Heart right ventricle (tissue), 16 donors: ENCODE measurements around the gene WNT5A. TPM values are rescaled to one million over a fixed set of nuclear protein-coding genes. Genes with fewer than 3 reads are reported as not detected.

ENCODE experiments used
- ATAC-seq, 8 donors: fragments of 200-7000 bp; cut with Tn5 transposase; one replicate each; pipeline ENCODE4 v1.9.1; 2020; ENCODE audit warnings: mild to moderate bottlenecking in 8 of 8, moderate library complexity in 8 of 8, moderate number of reproducible peaks in 1 of 8
- DNase-seq, 2 donors: peaks; one replicate each; pipeline ENCODE4 v3.0.0-alpha.2; 2020
- H3K27ac ChIP-seq, 10 donors: fragments of 200-600 bp; sonication (generic) in 2 of 10; one replicate each; pipeline versions ENCODE4 v1.5.0 to v1.8.0; 2020 to 2022; ENCODE audit warnings: mild to moderate bottlenecking in 3 of 10
- H3K27me3 ChIP-seq, 7 donors: fragments of 200-600 bp; one replicate each; pipeline ENCODE4 v1.8.0; 2021 to 2022; ENCODE audit warnings: mild to moderate bottlenecking in 2 of 7
- H3K36me3 ChIP-seq, 9 donors: fragments of 200-600 bp; sonication (generic) in 1 of 9; one replicate each; pipeline versions ENCODE4 v1.5.0 to v1.8.0; 2020 to 2022; ENCODE audit warnings: mild to moderate bottlenecking in 2 of 9
- H3K4me1 ChIP-seq, 9 donors: fragments of 200-600 bp; sonication (generic) in 1 of 9; one replicate each; pipeline versions ENCODE4 v1.5.0 to v1.8.0; 2020 to 2022; ENCODE audit warnings: mild to moderate bottlenecking in 4 of 9
- H3K4me3 ChIP-seq, 10 donors: fragments of 200-600 bp; sonication (generic) in 2 of 10; one replicate each; pipeline versions ENCODE4 v1.5.0 to v1.8.0; 2020 to 2022; ENCODE audit warnings: mild to moderate bottlenecking in 7 of 10, moderate library complexity in 2 of 10
- H3K9me3 ChIP-seq, 11 donors: fragments of 200-600 bp in 10 of 11; sonication (generic) in 2 of 11; one replicate each; pipeline versions ENCODE4 v1.5.0 to v1.8.0; 2013 to 2022; ENCODE audit warnings: mild to moderate bottlenecking in 2 of 11, control low read depth in 1 of 11, moderate library complexity in 1 of 11
- WGBS, 2 donors: extraction: QIAGEN DNeasy Blood & Tissue Kit; methylation state at CpG; one replicate each; pipeline ENCODE4 v1.1.7; 2013; ENCODE audit warnings: inconsistent platforms in 1 of 2; 5-methylcytosine and 5-hydroxymethylcytosine counted together
- intact Hi-C, 10 donors: fragments of 100-400 bp; cut with DNase I; formaldehyde crosslinking; loops; one replicate each; pipeline versions ENCODE4 v1.11.1 to v1.14.2; 2022
- polyA plus RNA-seq, 2 donors: library from polyadenylated mRNA; stranded (reverse); fragments of 200-250 nt; gene quantifications; one replicate each; pipeline ENCODE4 v1.2.3, GENCODE V29; 2013
- total RNA-seq, 10 donors: library from RNA; stranded (reverse); fragmentation: NEBNext Ultra II Directional in 3 of 10; extraction: Animal tissue kit (Norgen Biotek cat#: 25700) in 3 of 10; gene quantifications; one replicate each; pipeline versions ENCODE4 v1.2.1 to v1.2.4, GENCODE V29; 2021 to 2023
- TF ChIP-seq, protein P1 (sequence below), 9 donors: fragments of 200-600 bp; sonication (generic) in 2 of 9; IDR thresholded peaks; one replicate each; pipeline versions ENCODE4 v1.5.0 to v1.8.0; 2021 to 2022; ENCODE audit warnings: antibody characterized with exemption in 9 of 9, mild to moderate bottlenecking in 5 of 9, moderate library complexity in 1 of 9
- donor health status: Arrhythmogenic right ventricular cardiomyopathy.
- donor health status: ischemic (EF 13 %, LVEDD 7.1; RV severe dilation, severe dysfunction).
- donor health status: healthy with polysubstance abuse.
- donor health status: DM: no; HTN: yes; CAD: no.
- donor health status: DM: no; HTN: no; CAD: no.
- donor health status: ischemic (EF 25% LVEDD 6.9; RV normal size, moderate dysfunction).
- donor health status: ischemic (EF 25% LVEDD 5.7; RV mildly dilated, moderate dysfunction).
- donor health status: healthy.
- donor health status: DM: yes; HTN: yes; CAD: no.
- donor health status: Ischemic cardiomyopathy.
- donor health status: ischemic (EF 35%, LVEDD 5.7; RV mildly dilated, moderate dysfunction).
- donor health status: nonischemic (EF 11% LVEDD 7.7; RV severe dilation, severe dysfunction).
- donor health status: DM: yes; HTN: yes; CAD: no.
- donor health status: PGD.
- donor health status: ischemic (EF 29% LVEDD 5.4; RV normal size, mild dysfunction).
- donor health status: nonischemic (EF 23%, LVEDD 6.1; RV moderate dilation, normal function).

WNT5A gene
- total and polyA plus RNA-seq, 12 donors: 0.33 to 5.9 (median 3.2) TPM

DNA sequence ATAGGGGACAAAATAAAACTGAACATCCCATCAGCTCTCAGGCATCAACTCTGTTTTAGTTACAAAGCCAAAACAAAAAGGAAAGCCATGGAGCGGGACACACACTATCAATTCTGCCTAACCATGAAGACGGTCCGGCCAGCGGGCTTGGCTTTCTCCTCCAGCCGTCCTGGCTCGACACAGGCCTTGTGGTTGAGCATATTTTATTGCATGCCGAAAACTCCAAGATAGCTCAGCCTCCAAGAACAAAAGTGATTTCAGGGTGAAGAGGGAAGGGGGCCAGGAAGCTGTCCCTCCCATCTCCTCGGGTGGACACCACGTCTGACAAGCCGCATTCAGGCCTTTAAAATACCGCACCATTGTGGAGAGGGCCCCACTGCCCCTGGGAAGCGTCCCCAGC is 31.2 kb downstream of the WNT5A start:
- WGBS, 2 donors: 83% methylated on average over 12 of the region's 12 CpGs
- ATAC-seq: no peak
- DNase-seq: no peak

DNA sequence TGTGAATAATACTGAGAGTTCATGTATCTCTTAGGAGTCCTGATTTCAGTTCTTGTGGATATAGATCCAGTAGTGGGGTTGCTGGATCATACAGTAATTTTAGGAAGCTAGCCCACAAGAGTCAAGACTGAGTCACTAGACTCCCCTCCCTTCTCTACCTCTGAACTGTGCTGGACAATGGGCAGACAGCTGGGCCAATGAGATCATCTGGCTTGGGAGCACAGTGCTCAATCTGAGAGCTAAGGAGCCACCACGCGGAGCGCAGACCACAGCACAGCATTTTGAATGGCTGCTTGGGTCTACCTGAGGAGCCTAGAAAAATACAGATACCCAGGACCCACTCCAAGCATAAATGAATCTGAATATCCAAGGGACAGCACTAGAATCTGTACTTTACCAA is 32.5 kb downstream of the WNT5A start:
- TF ChIP-seq, protein P1, sequence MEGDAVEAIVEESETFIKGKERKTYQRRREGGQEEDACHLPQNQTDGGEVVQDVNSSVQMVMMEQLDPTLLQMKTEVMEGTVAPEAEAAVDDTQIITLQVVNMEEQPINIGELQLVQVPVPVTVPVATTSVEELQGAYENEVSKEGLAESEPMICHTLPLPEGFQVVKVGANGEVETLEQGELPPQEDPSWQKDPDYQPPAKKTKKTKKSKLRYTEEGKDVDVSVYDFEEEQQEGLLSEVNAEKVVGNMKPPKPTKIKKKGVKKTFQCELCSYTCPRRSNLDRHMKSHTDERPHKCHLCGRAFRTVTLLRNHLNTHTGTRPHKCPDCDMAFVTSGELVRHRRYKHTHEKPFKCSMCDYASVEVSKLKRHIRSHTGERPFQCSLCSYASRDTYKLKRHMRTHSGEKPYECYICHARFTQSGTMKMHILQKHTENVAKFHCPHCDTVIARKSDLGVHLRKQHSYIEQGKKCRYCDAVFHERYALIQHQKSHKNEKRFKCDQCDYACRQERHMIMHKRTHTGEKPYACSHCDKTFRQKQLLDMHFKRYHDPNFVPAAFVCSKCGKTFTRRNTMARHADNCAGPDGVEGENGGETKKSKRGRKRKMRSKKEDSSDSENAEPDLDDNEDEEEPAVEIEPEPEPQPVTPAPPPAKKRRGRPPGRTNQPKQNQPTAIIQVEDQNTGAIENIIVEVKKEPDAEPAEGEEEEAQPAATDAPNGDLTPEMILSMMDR (IDR thresholded peaks at IDR 0.05): no peak
- H3K27ac ChIP-seq: no peak overlapping the region
- DNase-seq (no peak), ATAC-seq (no peak)
- no peaks in the 10 kb centered on the region for H3K36me3 ChIP-seq
- H3K4me1 ChIP-seq: no peaks in the 10 kb centered on the region
- 53 to 54% methylated on average over 3 of the region's 3 CpGs for WGBS, 2 donors
- H3K27me3 ChIP-seq: peaks cover 0 to 15% (median 0%) of the 10 kb centered on the region in 7 donors
- H3K9me3 ChIP-seq: no peaks in the 10 kb centered on the region
- intact Hi-C loops: no loop called here
- H3K4me3 ChIP-seq: no peak overlapping the region

More for the DNA sequence above, 31.2 kb downstream of the WNT5A start:
- H3K27ac ChIP-seq: no peak overlapping the region
- peaks cover 0 to 13% (median 0%) of the 10 kb centered on the region in 7 donors for H3K27me3 ChIP-seq
- intact Hi-C loops: no loop called here
- H3K36me3 ChIP-seq: no peaks in the 10 kb centered on the region
- no peaks in the 10 kb centered on the region for H3K9me3 ChIP-seq
- no peak overlapping the region for H3K4me3 ChIP-seq
- TF ChIP-seq, protein P1 (IDR thresholded peaks at IDR 0.05): no peak
- H3K4me1 ChIP-seq: no peaks in the 10 kb centered on the region

DNA sequence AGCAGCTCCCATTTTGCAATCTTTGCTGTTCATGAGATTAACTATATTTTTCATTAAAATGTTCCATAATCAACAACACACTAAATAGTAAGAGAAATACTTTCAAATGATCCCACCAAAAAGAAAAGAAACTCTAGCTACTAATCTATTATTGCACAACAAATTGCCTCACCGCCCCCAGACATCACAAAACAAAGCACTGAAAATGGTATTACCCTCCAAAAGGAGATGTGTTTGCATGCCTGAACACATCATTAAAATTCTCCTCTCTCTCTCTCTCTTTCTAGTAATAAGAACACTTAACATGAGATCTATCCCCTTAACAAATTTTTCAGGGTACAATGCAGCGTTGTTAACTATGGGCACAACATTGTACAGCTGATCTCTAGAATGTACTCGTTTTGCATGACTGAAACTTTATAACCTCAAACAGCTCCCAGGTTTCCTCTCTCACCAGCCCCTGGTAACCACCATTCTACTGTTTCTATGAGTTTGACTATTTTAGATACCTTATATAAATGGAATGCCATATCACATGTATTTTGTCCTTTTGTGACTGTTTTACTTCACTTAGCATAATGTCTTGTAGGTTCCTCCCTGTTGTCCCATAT is 33.1 kb downstream of the WNT5A start:
- intact Hi-C loops: no loop called here
- WGBS, 2 donors: 77 to 83% methylated on average over 3 of the region's 3 CpGs
- DNase-seq: no peak
- no peak for ATAC-seq
- no peaks in the 10 kb centered on the region for H3K36me3 ChIP-seq
- peaks cover 0 to 15% (median 0%) of the 10 kb centered on the region in 7 donors for H3K27me3 ChIP-seq
- no peaks in the 10 kb centered on the region for H3K4me1 ChIP-seq
- no peak overlapping the region for H3K27ac ChIP-seq
- TF ChIP-seq, protein P1 (IDR thresholded peaks at IDR 0.05): no peak
- H3K9me3 ChIP-seq: no peaks in the 10 kb centered on the region
- H3K4me3 ChIP-seq: no peak overlapping the region

DNA sequence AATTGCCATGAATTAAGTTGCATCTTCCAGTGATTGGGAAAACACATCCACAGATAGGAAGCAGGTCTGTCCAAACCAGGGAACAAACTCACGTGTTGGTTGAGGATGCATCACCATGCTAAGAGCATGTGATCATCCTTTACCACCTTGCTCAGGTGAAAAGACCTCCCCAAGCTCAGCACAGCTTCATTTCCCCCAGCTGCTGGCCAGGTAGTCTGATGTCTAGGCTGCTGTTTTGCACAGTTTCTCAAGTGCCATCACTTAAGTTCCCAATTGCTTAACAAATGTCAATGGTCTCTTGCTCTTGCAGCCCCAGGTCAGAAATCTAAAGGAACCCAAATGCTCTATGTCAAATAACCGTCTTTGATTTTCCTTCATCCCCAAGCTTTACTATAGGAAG is 34.2 kb downstream of the WNT5A start:
- Histone ChIP-seq H3K4me3 (no peak overlapping the region), H3K4me1 (no peaks in the 10 kb centered on the region), H3K36me3 (no peaks in the 10 kb centered on the region), H3K27ac (no peak overlapping the region), H3K9me3 (no peaks in the 10 kb centered on the region), H3K27me3 (peaks cover 0 to 15% (median 0%) of the 10 kb centered on the region in 7 donors)
- ATAC-seq: no peak
- intact Hi-C loops: no loop called here
- WGBS, 2 donors: 71 to 80% methylated on average over 2 of the region's 2 CpGs
- no peak for DNase-seq
- TF ChIP-seq, protein P1 (IDR thresholded peaks at IDR 0.05): no peak
